ENCODE measurements around the gene ASB9.

The ASB9 gene

GRCh38 chrX:15240414-15240813 lies 29.5 kb downstream of the ASB9 start:
- H3K27ac ChIP-seq = no peak overlapping the region
- no peak for TF ChIP-seq CTCF (conservative IDR thresholded peaks at IDR 0.05)

GRCh38 chrX:15236146-15236545 lies 33.7 kb downstream of the ASB9 start:
- no peak for TF ChIP-seq CTCF (conservative IDR thresholded peaks at IDR 0.05)
- no peak overlapping the region for H3K27ac ChIP-seq

- no peak for TF ChIP-seq CTCF (conservative IDR thresholded peaks at IDR 0.05)
- no peak overlapping the region for H3K27ac ChIP-seq
Measured at GRCh38 chrX:15235001-15235400, 34.9 kb downstream of the ASB9 start.

- TF ChIP-seq CTCF (conservative IDR thresholded peaks at IDR 0.05) = no peak
- no peak overlapping the region for H3K27ac ChIP-seq
Measured at GRCh38 chrX:15233416-15234015, 36.4 kb downstream of the ASB9 start.

GRCh38 chrX:15224747-15225146 lies 45.1 kb downstream of the ASB9 start:
- TF ChIP-seq CTCF (conservative IDR thresholded peaks at IDR 0.05) = no peak
- no peak overlapping the region for H3K27ac ChIP-seq

- no peak for TF ChIP-seq CTCF (conservative IDR thresholded peaks at IDR 0.05)
- H3K27ac ChIP-seq = no peak overlapping the region
Measured at GRCh38 chrX:15221321-15221720, 48.6 kb downstream of the ASB9 start.

GRCh38 chrX:15217161-15217560 lies 52.7 kb downstream of the ASB9 start:
- H3K27ac ChIP-seq = no peak overlapping the region
- TF ChIP-seq CTCF (conservative IDR thresholded peaks at IDR 0.05) = no peak

All from VCaP (cell line).